GM18499 (cell line): ENCODE measurements around the gene TMEM213.

Experiments
- ATAC-seq: cut with Tn5 transposase; IDR thresholded peaks from one replicate; pipeline ENCODE4 v1.9.1; 2021; ENCODE audit warnings: moderate number of reproducible peaks; ENCODE audit not compliant: insufficient read depth, unreplicated experiment

The TMEM213 gene, protein sequence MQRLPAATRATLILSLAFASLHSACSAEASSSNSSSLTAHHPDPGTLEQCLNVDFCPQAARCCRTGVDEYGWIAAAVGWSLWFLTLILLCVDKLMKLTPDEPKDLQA

DNA sequence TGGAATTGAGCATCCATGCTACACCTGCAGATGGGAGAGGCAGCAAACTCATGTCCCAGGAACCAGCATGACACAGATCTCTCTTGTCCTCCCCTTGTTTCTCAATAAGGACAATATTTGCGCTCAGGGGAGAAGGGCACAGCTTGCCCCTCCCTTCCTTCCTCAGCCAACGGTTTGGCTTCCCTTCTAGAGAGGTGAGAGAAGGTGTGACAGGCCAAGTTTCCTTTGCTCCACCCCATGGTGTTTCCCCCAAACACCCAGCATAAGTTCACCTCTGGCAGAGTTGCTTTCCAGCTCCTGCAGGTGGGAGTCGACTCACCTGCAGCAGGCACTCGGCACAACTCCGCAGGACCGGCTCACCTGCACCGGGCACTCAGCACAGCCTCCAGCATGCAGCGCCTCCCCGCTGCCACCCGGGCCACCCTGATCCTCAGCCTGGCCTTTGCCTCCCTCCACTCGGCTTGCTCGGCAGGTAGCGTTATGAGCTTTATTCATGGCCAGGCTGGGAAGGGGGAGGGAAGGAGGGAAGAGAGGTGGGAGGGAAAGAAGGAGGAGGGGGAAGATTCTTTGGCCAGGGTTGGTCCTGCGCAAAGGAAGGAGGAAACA is at the start of gene TMEM213, which contains the start of gene ATP6V0A4:
TMEM213 (plus strand) TSS at position 280 of the 606 bp plus-strand sequence; CDS start at position 391, 111 bp downstream.
ATP6V0A4 (minus strand) TSS at position 482 of the 606 bp plus-strand sequence. CDS start 26,949 bp downstream, outside the sequence.
- no peak for ATAC-seq

DNA sequence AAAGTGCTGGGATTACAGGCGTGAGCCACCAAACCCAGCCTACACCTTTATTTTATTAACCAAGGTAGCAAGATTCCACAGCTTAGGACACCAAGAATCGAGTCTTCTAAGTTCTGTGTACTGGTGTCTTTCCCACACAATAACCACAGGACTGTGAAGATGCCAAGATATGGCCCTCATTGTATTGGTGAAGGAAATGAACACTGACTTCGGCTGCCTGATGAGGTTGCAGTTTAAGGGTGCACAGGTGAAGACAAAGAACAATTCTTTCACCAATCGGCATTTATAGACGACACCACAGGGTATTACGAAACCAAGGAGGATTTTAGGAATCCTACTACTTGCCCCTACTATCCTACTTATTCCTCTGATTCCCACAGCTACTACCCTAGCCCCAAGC is 49.1 kb upstream of the TMEM213 start:
- no peak for ATAC-seq

DNA sequence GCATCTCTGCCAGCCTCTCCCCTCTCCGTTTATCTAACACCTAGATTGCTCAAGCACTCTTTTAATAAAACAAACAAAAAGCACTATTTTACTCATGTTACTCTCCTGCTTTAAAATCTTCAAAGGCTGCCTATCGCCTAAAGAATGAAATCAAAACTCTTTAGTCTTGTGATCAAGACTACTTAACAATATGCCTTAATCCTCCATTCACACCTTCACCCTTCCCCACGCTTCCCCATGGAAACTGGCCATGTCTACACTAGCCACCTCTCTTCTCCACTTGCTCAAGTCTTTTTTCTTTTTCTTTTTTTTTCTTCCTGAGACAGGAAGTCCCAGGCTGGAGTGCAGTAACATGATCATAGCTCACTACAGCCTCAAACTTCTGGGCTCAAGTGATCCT is 47.8 kb upstream of the TMEM213 start:
- ATAC-seq: no peak

DNA sequence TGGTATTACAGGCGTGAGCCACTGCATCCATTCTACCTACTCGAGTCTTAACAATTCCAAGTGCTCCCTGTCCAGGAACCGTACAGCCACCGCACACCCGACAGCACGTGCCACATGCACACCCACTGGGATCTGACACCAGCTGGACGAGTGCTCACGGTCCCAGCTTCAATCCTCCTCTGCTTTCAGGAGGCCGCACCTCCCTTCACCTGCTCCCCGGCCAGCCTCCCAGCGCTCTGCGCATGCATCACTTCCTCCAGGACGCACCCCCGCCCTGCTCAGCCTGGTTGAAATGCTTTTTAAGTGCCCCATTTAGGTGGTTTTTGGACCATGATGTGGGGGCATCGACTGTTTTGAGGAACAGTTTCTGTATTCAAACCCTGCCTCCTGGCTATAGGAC is 47.3 kb upstream of the TMEM213 start:
- ATAC-seq: no peak

DNA sequence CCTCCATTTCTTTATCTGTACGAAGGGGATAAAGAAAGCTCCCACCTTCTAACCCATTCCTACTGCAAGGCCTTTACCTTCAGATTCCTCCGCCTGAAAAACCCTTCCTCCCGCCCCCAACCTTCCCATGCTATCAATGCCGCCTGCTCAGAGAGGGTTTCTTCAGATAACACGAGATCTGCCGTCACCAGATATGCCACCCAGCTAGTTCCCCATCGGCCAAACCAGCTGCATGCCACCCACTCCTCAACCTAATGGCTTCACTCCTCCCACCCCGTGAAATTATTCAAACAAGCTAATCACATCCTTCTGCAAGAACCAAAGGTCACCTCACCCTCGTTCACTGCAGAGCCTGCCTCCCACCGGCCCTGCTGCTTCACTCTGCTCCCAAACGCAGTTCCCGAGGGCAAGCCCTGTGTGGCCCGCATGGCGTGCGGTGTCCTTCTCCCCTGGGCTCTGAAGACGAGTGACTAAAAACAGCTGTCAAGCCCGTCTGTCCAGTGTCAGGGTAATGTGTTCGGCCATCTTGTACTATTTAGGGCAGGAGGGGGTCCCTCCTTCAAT is 46.8 kb upstream of the TMEM213 start:
- no peak for ATAC-seq

DNA sequence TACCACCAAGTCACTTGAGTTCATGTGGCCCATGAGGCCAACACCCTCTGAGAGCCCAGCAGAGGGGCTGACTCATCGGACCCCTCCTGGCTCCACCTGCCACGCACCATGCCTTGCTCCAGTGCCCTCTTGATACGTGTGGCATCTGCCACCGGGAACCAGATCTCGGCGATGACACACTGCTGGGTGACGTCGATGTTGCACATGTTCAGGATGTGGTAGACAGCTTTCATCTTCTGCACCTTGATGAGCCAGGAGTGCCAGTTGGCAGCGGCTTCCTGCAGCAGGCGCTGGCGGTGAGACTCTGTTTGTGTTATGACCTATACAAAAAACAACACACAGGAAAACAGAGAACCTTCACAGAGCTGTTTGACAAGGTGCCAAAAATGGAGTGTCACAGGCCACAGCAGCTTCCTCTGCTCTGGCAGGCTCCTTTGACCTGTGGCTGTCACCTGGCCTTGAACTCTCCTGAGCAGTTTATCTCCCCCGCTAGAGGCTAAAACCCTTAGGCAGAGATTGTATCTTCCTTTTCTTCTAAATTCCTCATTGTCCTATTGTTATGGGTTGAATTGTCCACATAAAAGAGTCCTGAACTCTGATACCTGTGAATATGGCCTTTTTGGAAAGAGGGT is 45.2 kb upstream of the TMEM213 start:
- ATAC-seq: peak; percentile 47

DNA sequence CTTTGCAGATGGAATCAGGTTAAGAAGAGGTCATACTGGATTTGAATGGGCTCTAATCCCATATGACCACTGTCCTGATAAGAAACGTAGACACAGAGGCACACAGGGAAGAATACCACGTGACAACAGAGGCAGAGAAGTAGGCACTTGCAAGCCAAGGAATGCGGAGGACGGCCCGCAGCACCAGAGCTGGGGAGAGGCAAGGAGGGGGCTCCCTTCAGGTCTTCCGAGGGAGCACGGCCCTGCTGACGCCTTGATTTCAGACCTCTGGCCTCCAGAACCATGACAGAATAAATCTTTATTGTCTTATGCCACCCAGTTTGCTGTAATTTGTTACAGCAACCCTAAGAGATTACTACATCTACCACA is 44.7 kb upstream of the TMEM213 start:
- no peak for ATAC-seq

DNA sequence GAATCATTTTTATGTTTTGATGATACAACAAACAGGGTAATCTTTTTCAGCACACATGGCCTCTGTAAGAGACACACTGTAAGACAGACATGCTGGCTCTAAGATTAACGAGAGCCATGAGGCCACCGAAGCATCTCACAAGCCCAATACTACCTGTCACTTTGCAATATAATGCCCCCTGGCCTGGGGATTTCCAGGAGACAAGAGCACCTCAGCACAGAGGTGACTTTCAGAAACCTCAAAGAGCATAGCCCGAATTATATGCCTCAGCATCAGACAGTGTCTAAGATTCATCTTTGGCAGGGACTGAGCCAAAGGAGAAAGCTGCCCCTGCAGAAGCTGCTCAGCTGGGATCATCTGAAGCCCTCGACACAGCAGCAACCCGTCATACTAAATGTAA is 44.2 kb upstream of the TMEM213 start:
- no peak for ATAC-seq

DNA sequence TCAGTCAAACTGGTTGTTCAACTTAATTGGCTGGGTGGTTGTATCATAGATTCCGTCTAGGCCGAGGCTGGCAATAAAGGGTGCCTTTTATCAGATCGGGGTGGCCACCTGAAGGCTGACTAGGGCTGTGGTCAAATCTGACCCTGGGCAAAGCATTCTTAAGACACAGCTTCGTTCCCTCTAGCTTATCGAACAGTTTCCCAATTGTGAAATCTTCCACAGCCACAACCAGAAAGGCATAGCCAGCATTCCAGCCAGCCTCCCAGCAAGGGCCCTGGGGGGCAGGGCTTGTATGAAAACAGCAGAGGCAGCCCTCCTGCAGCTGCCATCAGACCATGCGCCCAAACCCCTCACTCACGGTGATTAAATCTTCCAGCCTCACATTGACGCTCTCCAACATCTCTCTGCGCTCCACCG is 42.5 kb upstream of the TMEM213 start:
- ATAC-seq: no peak

DNA sequence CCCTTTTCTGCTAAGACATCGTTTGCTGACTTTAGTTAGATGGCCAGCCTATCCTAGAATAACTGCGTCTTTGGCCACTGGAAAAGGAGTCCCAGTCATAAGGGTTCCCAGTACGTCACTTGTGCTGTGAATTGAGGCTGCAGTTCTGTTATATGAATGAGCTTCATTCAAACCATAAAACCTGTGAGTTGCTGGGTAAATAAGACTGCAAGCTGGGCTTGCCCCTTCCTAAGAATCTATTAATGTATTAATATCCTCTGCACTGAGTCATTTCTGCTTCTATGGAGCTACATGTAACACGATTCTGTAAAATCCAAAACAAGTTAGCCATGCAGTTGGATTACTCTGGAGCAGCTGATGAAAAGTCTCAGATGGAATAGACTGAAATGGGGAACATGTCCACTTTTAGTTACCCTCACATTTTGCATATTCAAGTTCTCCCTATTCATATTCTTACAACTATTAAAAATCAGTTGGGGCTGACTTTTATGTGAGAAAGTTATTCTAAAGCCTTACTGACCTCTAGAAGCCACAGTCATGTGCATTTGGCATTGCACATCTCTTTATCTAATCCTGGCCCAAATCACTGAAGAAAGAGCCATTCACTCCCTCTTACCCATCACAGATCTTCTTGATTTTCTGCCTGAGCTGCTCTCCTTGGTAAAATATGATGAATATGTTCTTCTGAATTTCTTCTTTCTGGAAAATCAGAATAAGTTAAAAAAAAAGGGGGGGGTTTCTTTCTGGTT is 41.8 kb upstream of the TMEM213 start:
- ATAC-seq: no peak

DNA sequence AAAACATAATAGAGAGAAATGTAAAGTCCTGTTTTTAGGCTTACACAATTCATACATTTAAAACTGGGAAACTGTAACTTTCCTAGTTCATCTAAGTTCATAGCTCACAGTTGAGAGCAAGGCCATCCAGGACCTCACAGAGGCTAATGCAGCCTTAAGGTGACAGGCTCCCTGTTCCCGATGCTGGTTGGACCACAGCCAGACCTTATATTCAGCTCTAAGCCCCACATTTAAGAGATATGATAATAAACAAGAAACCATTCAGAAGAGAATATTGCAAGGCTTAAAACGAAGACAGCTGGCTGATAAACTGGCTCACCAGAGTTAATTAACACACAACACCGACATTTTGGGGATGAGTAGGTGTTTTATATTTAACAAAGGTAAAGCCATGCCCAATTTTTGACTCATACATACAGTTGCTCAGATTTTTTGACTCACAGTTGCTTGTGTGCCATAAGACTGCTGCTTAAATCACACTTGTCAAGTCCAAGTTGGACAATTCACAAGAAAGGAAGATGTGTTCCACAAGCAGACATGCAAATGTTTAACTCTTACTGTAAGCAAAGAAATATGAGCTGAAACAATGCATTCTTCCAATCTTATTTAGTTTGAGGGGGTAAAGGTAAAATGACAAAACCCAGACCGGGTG is 41.1 kb upstream of the TMEM213 start:
- no peak for ATAC-seq

DNA sequence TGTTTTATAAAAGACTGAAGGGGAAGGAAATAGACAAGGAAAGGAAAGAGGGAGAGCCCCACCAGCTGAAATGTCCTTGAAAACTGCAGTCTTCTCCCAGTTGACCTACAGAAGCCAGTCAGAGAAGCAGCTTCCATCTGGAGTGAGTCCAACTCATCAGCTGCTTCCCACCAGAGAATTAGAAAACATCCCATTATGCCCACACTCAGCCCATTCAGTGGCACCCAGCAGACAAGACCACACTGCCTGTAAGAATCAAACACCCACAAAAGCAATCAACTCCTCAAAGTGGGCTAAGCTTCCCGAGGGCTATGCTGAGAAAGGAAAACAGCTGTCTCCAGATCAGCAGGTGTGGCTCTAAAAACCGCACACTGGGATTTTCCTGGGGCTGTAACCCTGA is 29.6 kb upstream of the TMEM213 start:
- ATAC-seq: no peak

DNA sequence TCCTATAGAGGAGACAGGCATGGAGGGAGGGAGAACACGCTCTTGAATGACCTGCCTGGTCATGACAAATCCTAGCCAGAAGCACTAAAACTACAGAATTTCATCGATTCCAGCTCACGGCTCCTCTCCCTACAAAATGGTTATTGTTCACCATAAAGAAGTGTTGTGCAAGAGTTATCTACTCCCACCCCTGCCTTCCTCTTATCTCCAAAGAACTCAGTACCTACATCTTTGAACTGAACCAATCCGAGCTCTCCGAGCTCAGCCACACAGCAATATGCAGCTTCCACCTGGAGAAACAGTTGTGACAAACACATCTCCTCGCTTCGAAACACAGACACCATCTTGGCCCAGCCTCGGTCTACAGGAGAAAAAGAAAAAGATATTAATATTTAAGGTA is 26.9 kb upstream of the TMEM213 start:
- ATAC-seq: no peak

DNA sequence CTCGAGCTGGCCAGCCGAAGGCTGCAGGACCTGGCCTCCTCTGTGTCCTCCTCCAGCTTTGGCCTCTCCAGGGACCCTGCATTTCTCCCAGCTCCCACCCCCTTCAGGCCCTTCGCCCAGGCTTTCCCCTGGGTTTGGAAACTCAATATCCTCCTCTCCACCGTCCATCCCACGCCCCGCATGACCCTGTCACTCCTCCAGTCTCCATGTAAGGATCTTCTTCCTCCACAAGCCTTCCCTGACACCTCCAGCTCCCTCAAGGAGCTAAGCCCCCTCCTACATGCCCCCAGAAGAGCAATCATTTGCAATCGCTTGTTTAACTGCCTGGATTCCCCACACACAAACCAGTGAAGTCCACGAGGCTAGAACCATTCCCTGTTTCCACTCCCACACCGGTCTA is 24.6 kb upstream of the TMEM213 start:
- no peak for ATAC-seq

DNA sequence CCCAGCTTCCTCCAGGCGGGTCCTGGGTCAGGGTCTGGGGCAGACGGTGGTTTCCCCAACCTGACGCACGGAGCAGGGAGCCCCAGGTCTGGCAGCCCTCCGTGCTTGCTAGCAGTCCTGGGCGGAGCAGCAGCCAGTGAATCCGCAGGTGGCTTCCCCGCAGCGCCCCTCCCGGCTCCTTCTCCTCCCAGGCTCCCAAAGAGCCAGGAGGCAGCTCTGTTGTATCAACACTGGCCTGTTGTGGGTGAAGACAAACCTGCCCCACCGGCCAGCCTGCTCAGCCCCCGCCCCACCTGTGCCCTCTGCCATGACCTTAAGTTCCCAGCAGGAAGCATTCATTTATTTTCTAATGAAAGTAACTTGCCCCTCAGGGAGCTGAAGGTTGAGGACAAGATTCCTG is 24.0 kb upstream of the TMEM213 start:
- ATAC-seq: no peak

DNA sequence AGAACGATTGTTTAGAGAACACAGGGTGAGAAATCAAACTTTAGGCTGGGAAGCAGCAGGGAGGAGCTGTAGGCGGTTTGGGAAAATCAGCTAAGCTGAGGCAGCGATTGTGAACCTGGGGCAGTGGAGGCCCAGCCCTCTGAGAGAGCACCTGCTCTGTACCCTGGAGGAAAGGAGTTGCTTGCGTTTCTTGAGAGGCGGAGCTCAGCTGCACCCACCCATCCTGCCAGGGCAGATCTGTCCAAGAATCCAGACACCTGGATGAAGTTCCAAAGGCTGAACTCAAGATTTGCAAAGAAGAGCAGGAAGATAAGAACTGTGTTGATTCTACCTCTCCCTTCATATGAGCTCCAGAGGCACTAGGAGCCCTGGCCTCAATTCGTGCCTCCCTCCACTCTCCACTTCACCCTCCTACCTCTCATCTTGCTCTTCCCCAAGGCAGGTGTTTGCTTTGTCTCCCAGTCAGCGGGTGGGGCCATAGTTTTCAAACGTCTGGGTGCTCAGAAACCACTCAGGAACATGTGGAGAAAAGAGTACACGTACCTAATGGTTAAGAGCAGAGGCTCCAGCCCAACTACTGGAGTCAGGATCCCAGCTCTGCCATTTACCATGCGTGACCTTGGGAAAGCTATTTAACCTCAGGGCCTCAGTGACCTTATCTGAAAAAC is 21.5 kb upstream of the TMEM213 start:
- ATAC-seq: no peak

DNA sequence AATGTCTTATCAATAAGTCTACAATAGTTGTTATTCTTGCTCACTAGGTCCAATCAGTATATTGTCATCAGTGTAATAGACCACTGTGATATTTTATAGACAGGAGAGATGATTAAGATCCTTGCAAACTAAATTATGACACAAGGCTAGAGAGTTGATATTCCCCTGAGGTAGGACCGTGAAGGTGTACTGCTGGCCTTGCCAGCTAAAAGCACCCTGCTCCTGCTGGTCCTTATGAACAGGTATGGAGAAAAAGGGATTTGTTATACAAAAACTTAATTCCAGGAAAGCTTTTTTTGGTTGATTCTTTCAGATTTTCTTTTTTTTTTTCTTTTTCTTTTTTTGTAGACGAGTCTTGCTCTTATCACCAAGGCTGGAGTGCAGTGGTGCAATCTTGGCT is 16.8 kb upstream of the TMEM213 start:
- no peak for ATAC-seq

DNA sequence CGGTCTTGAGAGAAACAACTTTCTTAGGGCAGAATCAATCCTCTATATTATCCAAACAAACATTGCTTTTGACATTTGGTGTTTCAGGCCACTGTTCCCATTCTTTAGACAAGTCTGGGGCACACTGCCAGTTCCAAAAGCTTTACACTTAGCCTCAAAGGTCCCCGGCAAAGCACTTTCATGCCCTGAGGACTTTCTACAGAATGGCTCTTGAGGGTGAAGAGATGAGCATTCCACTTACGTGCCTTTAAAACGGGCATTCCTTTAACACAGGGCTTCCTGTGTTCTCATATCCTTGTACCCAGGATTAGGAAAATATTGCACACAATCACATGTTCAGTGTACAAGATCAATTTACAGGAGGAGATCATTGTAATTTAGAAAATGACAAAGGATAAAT is 13.1 kb upstream of the TMEM213 start:
- ATAC-seq: no peak

DNA sequence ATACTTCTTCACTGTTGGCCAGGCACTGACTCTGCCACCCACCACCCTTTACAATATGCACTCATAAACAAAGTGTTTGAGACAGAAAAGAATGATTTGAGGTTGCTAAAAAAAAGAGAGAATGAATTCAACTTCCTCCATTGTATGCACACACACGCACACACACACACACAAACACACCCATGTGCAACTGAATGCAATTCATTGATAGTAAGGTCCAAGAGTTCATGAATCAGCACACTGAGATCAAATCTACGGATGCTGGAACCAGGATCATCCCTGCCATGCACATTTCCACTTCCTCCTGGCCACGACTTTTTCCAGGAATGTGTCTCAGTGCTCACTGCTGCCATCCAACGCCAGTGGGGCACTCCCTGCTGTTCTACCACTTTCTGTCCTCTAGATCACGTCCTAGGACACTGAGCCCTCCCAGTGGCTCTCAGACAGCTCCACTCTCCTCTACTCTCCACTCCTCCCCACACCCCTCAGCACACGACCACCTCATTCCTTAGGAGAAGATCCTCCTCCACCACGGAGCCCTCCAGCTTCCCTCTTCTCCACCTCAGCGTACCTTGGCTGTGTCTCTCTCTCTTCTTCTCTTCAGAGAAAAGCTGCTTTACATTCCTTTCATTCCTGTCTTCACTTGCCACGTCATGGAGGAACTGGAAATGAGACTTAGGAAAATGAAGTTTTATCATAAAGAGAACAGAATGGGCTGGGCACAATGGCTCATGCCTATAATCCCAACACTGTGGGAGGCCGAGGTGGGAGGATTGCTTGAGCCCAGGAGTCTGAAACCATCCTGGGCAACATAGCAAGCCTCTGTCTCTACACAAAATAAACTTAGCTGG is 12.0 kb upstream of the TMEM213 start:
- ATAC-seq: no peak
